Testis (tissue), 2 donors: ENCODE measurements around the gene BAHCC1.

Source experiments
- CTCF ChIP-seq, 3 experiments: fragments of 450-650 bp in 2 of 3; fragments of 200-600 bp in 1 of 3; sonication (generic) in 1 of 3; IDR thresholded peaks; one replicate each; pipeline ENCODE4 v1.5.1; 2016 to 2019; ENCODE audit warnings: antibody characterized with exemption in 3 of 3, mild to moderate bottlenecking in 2 of 3, moderate library complexity in 1 of 3
- POLR2A ChIP-seq: fragments of 450-650 bp; IDR thresholded peaks from one replicate; pipeline ENCODE4 v1.6.1; 2017; ENCODE audit warnings: antibody characterized with exemption, mild to moderate bottlenecking, moderate library complexity

GRCh38 chr17:81466564-81467472 is 71.6 kb downstream of the BAHCC1 start:
- TF ChIP-seq CTCF (IDR thresholded peaks at IDR 0.05), result no peak
- no peak for TF ChIP-seq POLR2A
